Trophoblast cell (in vitro differentiated cells and primary cell): ENCODE results near the gene MICOS13.

Experiments
- DNase-seq, 2 donors: peaks; one replicate each; pipeline ENCODE4 v3.0.0-alpha.2; 2016
- H2AFZ ChIP-seq: 2 replicates; pipeline ENCODE4 v1.6.1; 2013; ENCODE audit warnings: low read length, moderate library complexity, mild to moderate bottlenecking; ENCODE audit not compliant: insufficient read depth, poor library complexity
- H2AK5ac ChIP-seq: 2 replicates; pipeline ENCODE4 v1.6.1; 2013; ENCODE audit warnings: mild to moderate bottlenecking, low read length
- H2BK120ac ChIP-seq: 2 replicates; pipeline ENCODE4 v1.6.1; 2013; ENCODE audit warnings: low read length, mild to moderate bottlenecking, moderate library complexity; ENCODE audit not compliant: insufficient read depth, poor library complexity
- H2BK12ac ChIP-seq: 2 replicates; pipeline ENCODE4 v1.6.1; 2013; ENCODE audit warnings: mild to moderate bottlenecking, low read length, moderate library complexity
- H2BK5ac ChIP-seq: 2 replicates; pipeline ENCODE4 v1.6.1; 2013; ENCODE audit warnings: low read length, low read depth, moderate library complexity, mild to moderate bottlenecking; ENCODE audit not compliant: poor library complexity
- H3K14ac ChIP-seq: 2 replicates; pipeline ENCODE4 v1.6.1; 2013; ENCODE audit warnings: mild to moderate bottlenecking, low read length
- H3K18ac ChIP-seq: 2 replicates; pipeline ENCODE4 v1.6.1; 2013; ENCODE audit warnings: mild to moderate bottlenecking, low read length
- H3K23ac ChIP-seq: 2 replicates; pipeline ENCODE4 v1.6.1; 2013; ENCODE audit warnings: low read length
- H3K27ac ChIP-seq: 2 replicates; pipeline ENCODE4 v1.5.1; 2013; ENCODE audit warnings: low read depth, mild to moderate bottlenecking, inconsistent platforms, low read length, moderate library complexity
- H3K27me3 ChIP-seq: 2 replicates; pipeline ENCODE4 v1.6.1; 2013; ENCODE audit warnings: inconsistent platforms, mild to moderate bottlenecking, low read length, moderate library complexity; ENCODE audit not compliant: insufficient read depth
- H3K36me3 ChIP-seq, 2 experiments: 1 replicate in 1 of 2; 2 replicates in 1 of 2; pipeline ENCODE4 v1.6.1; 2013; ENCODE audit warnings: low read length in 2 of 2, mild to moderate bottlenecking in 2 of 2, moderate library complexity in 1 of 2; ENCODE audit not compliant: insufficient read depth in 2 of 2, control insufficient read depth in 1 of 2
- H3K4ac ChIP-seq: 2 replicates; pipeline ENCODE4 v1.6.1; 2013; ENCODE audit warnings: low read depth, mild to moderate bottlenecking, low read length, moderate library complexity
- H3K4me1 ChIP-seq, 2 experiments: 1 replicate in 1 of 2; 2 replicates in 1 of 2; pipeline ENCODE4 v1.6.1; 2013; ENCODE audit warnings: low read length in 2 of 2, mild to moderate bottlenecking in 2 of 2, moderate library complexity in 1 of 2; ENCODE audit not compliant: insufficient read depth in 2 of 2, control insufficient read depth in 1 of 2
- H3K4me2 ChIP-seq: 2 replicates; pipeline ENCODE4 v1.6.1; 2013; ENCODE audit warnings: inconsistent platforms, mild to moderate bottlenecking, low read length, moderate library complexity
- H3K4me3 ChIP-seq: 2 replicates; pipeline ENCODE4 v1.5.1; 2013; ENCODE audit warnings: mild to moderate bottlenecking, low read depth, low read length, inconsistent platforms
- H3K79me1 ChIP-seq: one replicate; pipeline ENCODE4 v1.6.1; 2013; ENCODE audit warnings: low read length
- H3K79me2 ChIP-seq: 2 replicates; pipeline ENCODE4 v1.6.1; 2013; ENCODE audit warnings: low read length, mild to moderate bottlenecking; ENCODE audit not compliant: control insufficient read depth, insufficient read depth, poor library complexity
- H3K9ac ChIP-seq: 2 replicates; pipeline ENCODE4 v1.6.1; 2013; ENCODE audit warnings: mild to moderate bottlenecking, low read length
- H3K9me3 ChIP-seq: 2 replicates; pipeline ENCODE4 v1.6.1; 2013; ENCODE audit warnings: low read depth, mild to moderate bottlenecking, control low read depth, inconsistent platforms, low read length; ENCODE audit not compliant: insufficient read depth
- H4K12ac ChIP-seq: 2 replicates; pipeline ENCODE4 v1.6.1; 2013; ENCODE audit warnings: low read depth, mild to moderate bottlenecking, low read length, moderate library complexity
- H4K8ac ChIP-seq: 2 replicates; pipeline ENCODE4 v1.6.1; 2013; ENCODE audit warnings: low read depth, mild to moderate bottlenecking, low read length, moderate library complexity
- H4K91ac ChIP-seq: one replicate; pipeline ENCODE4 v1.6.1; 2013; ENCODE audit warnings: low read depth, mild to moderate bottlenecking, low read length, moderate library complexity
- WGBS: extraction: QIAGEN DNeasy Blood & Tissue Kit; methylation state at CpG from one replicate; pipeline ENCODE4 v1.1.7; 2013; ENCODE audit warnings: missing lambda C conversion rate; ENCODE audit not compliant: insufficient read length, insufficient coverage; ENCODE audit errors: extremely low coverage; 5-methylcytosine and 5-hydroxymethylcytosine counted together

The MICOS13 gene

DNA sequence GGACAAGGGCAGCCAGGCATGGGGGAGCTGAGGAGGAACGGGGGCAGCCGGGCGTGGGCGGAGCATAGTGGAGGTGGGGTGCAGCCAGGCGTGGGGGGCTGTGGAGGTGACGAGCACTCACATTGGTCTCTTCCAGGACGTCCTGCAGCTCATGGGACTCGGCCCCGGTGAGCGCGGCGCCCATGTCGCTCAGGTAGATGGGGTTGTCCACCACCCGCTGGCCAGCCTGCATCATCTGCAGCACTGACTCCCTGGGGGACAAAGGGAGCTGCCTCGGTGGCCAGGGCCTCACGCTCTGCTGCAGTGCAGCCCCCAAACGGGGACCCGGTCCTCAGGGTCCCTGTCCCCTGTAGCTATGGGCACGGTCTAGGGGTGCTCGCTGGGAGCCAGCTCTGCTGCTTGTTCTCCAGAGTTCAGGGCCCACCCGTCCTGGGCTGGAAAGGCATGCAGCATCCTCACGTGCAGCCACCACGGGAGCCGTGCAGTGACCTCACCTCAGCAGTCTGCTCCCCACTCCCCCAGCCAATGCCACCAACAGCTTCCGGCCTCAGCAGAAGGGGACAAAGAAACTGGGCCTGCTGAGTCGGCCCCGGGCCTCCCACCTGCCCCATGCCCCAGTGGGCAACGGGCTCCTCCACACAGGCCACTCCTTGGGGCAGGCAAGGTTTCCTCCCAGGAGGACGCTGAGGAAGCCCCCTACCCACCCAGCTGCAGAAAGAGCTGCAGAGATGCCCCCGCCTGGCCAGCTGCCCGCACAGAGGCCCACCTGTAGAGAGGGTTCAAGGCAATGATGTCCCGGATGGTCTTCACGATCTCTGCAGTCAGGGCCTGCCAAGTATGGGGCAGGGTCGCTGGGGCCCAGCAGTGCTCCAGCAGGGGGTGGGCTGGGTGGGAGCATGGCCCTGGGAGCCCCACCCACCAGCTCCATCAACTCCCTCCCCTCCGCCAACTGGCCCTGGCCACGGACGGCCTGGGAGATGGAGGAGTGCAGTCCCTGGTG is 27.6 kb upstream of the MICOS13 start:
- no peak overlapping the region for H2BK12ac ChIP-seq
- no peak overlapping the region for H3K27ac ChIP-seq
- H2BK5ac ChIP-seq: no peak overlapping the region
- H2AFZ ChIP-seq: no peak overlapping the region
- no peak overlapping the region for H4K12ac ChIP-seq
- H3K4me1 ChIP-seq: no peaks in the 10 kb centered on the region
- no peaks in the 10 kb centered on the region for H3K79me2 ChIP-seq
- no peak overlapping the region for H3K4ac ChIP-seq
- H3K27me3 ChIP-seq: no peaks in the 10 kb centered on the region
- H3K4me3 ChIP-seq: no peak overlapping the region
- no peak for DNase-seq
- WGBS: no CpG with 5 or more reads among the region's 37 CpGs
- H3K23ac ChIP-seq: no peak overlapping the region
- H3K9me3 ChIP-seq: peaks cover 2% of the 10 kb centered on the region
- no peak overlapping the region for H2BK120ac ChIP-seq
- no peak overlapping the region for H4K91ac ChIP-seq
- no peak overlapping the region for H3K14ac ChIP-seq
- H4K8ac ChIP-seq: no peak overlapping the region
- H3K4me2 ChIP-seq: no peak overlapping the region
- no peak overlapping the region for H3K9ac ChIP-seq
- H3K36me3 ChIP-seq: peaks cover 85 to 87% of the 10 kb centered on the region in 2 experiments
- H2AK5ac ChIP-seq: no peak overlapping the region
- no peak overlapping the region for H3K18ac ChIP-seq
- H3K79me1 ChIP-seq: no peaks in the 10 kb centered on the region

DNA sequence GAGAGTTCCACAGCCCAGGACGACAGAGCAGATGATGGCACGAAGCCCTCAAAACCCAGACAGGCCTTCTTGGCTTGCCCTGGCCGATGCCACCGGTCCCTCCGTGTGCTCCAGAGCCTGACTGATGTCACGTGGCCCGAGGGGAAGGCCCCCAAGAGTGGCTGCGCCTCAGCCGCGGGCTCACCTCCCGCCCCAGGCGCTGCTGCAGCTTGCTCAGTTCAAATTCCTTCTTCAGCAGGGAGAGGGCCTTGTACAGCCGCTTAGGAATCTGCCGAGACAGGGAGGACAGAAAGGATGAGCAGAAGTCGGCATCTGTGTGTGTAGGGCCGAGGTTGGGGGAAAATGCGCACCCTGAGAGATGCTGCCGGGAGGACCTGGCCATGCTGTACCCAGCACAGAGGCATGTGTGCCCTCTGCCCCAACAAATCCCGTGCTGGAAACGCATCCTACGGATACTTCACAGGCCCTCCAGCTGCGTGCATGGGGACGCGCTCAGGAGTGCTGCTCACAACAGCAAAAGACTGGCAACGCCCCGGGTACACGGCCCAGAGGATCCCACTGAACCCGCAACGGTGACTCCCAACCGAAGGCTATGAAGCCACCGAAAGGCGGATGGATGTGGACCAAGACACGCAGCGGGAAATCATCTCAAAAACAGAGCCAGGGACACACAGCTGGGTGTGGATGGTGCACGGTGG is 26.7 kb upstream of the MICOS13 start:
- Histone ChIP-seq H4K91ac (no peak overlapping the region), H4K8ac (no peak overlapping the region), H2AFZ (no peak overlapping the region), H3K9ac (no peak overlapping the region), H3K4ac (no peak overlapping the region), H3K36me3 (peaks cover 77 to 79% of the 10 kb centered on the region in 2 experiments), H3K27ac (no peak overlapping the region), H3K4me1 (no peaks in the 10 kb centered on the region), H3K9me3 (peaks cover 2% of the 10 kb centered on the region), H3K14ac (no peak overlapping the region), H2AK5ac (no peak overlapping the region), H3K27me3 (no peaks in the 10 kb centered on the region), H4K12ac (no peak overlapping the region), H3K4me3 (no peak overlapping the region), H3K4me2 (no peak overlapping the region), H2BK12ac (no peak overlapping the region), H2BK120ac (no peak overlapping the region), H3K23ac (no peak overlapping the region), H2BK5ac (no peak overlapping the region), H3K79me1 (no peaks in the 10 kb centered on the region), H3K79me2 (no peaks in the 10 kb centered on the region), H3K18ac (no peak overlapping the region)
- WGBS: no CpG with 5 or more reads among the region's 35 CpGs
- no peak for DNase-seq

DNA sequence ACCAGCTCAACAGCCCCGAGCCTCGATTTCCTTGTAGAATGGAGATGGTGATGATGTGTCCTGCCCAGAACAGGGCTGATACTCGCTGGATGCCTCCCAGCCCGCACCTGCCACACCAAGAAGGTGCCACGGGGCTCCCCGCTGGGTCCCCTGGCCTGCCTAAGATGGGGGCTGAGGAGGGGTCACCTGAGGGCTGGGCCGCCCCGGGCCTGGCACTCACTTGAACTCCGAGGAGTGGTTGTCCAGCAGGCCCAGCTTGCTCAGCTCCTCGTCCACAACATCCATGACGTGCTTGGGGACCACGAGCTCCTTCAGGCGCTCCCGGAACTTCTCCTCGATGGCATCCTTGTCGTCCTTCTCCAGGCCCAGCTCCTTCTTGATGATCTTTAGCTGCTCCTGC is 25.2 kb upstream of the MICOS13 start:
- Histone ChIP-seq H4K91ac (no peak overlapping the region), H2AFZ (no peak overlapping the region), H3K9me3 (peaks cover 9% of the 10 kb centered on the region), H4K12ac (peak overlapping the region; percentile 18), H3K4me2 (no peak overlapping the region), H3K27ac (no peak overlapping the region), H3K9ac (no peak overlapping the region), H3K14ac (no peak overlapping the region), H2AK5ac (no peak overlapping the region), H3K4ac (no peak overlapping the region), H2BK5ac (no peak overlapping the region), H3K79me2 (no peaks in the 10 kb centered on the region), H3K18ac (no peak overlapping the region), H3K79me1 (no peaks in the 10 kb centered on the region), H4K8ac (no peak overlapping the region), H3K23ac (no peak overlapping the region), H2BK12ac (no peak overlapping the region), H3K4me1 (no peaks in the 10 kb centered on the region), H3K4me3 (no peak overlapping the region), H3K27me3 (no peaks in the 10 kb centered on the region), H2BK120ac (no peak overlapping the region), H3K36me3 (peaks cover 71 to 75% of the 10 kb centered on the region in 2 experiments)
- no peak for DNase-seq
- WGBS: no CpG with 5 or more reads among the region's 16 CpGs

DNA sequence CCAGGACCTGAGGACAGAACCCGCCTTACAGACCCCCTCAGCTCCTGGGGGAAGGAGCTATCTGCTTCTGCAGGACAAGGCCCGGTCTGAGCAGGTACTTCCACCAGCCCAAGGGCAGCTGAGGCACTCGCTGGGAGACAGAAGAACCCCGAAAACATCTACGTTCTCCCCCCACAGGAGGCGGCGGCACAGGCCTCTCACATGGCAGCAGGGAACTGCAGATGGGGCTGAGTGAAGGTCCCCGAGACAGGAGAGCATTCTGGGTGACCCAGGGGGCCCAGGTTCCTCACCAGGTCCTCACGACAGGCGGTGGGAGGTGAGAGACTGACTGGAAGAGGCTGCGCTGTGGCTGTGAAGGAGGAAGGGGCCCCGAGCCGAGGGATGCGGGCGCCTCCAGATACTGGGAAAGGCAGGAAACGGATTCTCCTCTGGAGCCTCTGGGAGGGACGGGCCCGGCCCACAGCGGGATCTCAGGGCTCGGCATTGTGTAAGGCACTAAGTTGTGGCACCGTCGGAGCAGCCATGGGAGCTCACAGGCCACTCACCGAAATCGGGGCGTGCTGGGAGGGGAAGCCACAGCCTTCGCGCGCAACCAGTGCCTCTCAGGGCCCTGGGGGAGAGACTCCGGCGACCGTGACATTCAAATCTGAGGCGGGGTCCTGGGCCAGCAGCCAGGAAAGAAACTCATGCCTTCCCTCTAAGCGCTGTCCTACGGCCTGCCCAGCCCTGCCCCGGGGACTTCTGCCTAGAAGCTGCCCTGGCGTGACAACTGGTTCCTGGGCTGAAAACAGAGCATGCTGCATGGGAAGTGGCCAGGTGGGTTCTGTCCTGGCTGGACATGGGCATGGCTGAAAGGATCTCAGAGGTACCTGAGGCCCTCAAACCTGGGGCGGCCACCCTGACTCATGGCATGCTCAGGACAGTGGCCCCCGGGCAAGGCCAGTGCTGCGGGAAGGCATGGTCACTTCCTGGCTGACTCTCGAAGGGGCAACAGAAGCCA is 23.8 kb upstream of the MICOS13 start:
- no peak overlapping the region for H3K4me2 ChIP-seq
- no CpG with 5 or more reads among the region's 40 CpGs for WGBS
- no peak for DNase-seq
- H2AFZ ChIP-seq: no peak overlapping the region
- H3K79me2 ChIP-seq: no peaks in the 10 kb centered on the region
- no peak overlapping the region for H3K4me3 ChIP-seq
- H3K23ac ChIP-seq: no peak overlapping the region
- H3K36me3 ChIP-seq: peaks cover 70 to 79% of the 10 kb centered on the region in 2 experiments
- H4K12ac ChIP-seq: no peak overlapping the region
- no peak overlapping the region for H4K91ac ChIP-seq
- no peak overlapping the region for H2BK5ac ChIP-seq
- H3K14ac ChIP-seq: no peak overlapping the region
- H3K27me3 ChIP-seq: no peaks in the 10 kb centered on the region
- H2BK120ac ChIP-seq: no peak overlapping the region
- no peak overlapping the region for H2AK5ac ChIP-seq
- peaks cover 9% of the 10 kb centered on the region for H3K9me3 ChIP-seq
- no peak overlapping the region for H3K9ac ChIP-seq
- no peak overlapping the region for H2BK12ac ChIP-seq
- no peak overlapping the region for H3K4ac ChIP-seq
- H4K8ac ChIP-seq: no peak overlapping the region
- no peaks in the 10 kb centered on the region for H3K4me1 ChIP-seq
- no peak overlapping the region for H3K27ac ChIP-seq
- H3K79me1 ChIP-seq: no peaks in the 10 kb centered on the region
- H3K18ac ChIP-seq: no peak overlapping the region
